Right cardiac atrium (tissue), 5 donors: Measurements from ENCODE around the gene CCR9. TPM values are rescaled to one million over a fixed set of nuclear protein-coding genes. Genes with fewer than 3 reads are reported as not detected.

Source experiments
- ATAC-seq, 2 donors: fragments of 200-7000 bp; cut with Tn5 transposase; one replicate each; pipeline versions ENCODE4 v1.8.0 to v1.9.1; 2020; ENCODE audit warnings: moderate library complexity in 2 of 2, mild to moderate bottlenecking in 1 of 2
- DNase-seq, 3 donors: peaks; one replicate each; pipeline ENCODE4 v3.0.0-alpha.2; 2020
- H3K27ac ChIP-seq: one replicate; pipeline ENCODE4 v1.5.1; 2013; ENCODE audit warnings: mild to moderate bottlenecking, low read length, control low read depth, moderate library complexity
- H3K27me3 ChIP-seq: one replicate; pipeline ENCODE4 v1.6.1; 2013; ENCODE audit not compliant: control insufficient read depth, insufficient read depth
- H3K4me1 ChIP-seq: one replicate; pipeline ENCODE4 v1.6.1; 2013; ENCODE audit warnings: low read length; ENCODE audit not compliant: control insufficient read depth, insufficient read depth
- H3K4me3 ChIP-seq: one replicate; pipeline ENCODE4 v1.5.1; 2013; ENCODE audit warnings: low read length, control low read depth
- H3K9me3 ChIP-seq: one replicate; pipeline ENCODE4 v1.6.1; 2013; ENCODE audit warnings: low read length; ENCODE audit not compliant: control insufficient read depth
- WGBS: extraction: QIAGEN DNeasy Blood & Tissue Kit; methylation state at CpG from one replicate; pipeline ENCODE4 v1.1.7; 2013; 5-methylcytosine and 5-hydroxymethylcytosine counted together
- intact Hi-C, 4 donors: fragments of 100-400 bp; cut with DNase I; formaldehyde crosslinking; loops; one replicate each; pipeline versions ENCODE4 v1.11.0 to v1.14.0; 2022 to 2023
- polyA plus RNA-seq: library from polyadenylated mRNA; stranded (reverse); fragments of 200-250 nt; gene quantifications from one replicate; pipeline ENCODE4 v1.2.3, GENCODE V29; 2013
- total RNA-seq, 4 donors: library from RNA; stranded (reverse); fragmentation: NEBNext Ultra II Directional; extraction: Animal tissue kit (Norgen Biotek cat#: 25700); gene quantifications; one replicate each; pipeline ENCODE4 v1.2.1, GENCODE V29; 2021
- donor health status: healthy with polysubstance abuse.
- donor health status: DM: no; HTN: yes; CAD: no.
- donor health status: DM: no; HTN: no; CAD: no.
- donor health status: DM: no; HTN: yes; CAD: no; lungs with severe emphysema.
- donor health status: DM: yes; HTN: yes; CAD: no.

Gene CCR9
- total and polyA plus RNA-seq, 5 donors: not detected

DNA sequence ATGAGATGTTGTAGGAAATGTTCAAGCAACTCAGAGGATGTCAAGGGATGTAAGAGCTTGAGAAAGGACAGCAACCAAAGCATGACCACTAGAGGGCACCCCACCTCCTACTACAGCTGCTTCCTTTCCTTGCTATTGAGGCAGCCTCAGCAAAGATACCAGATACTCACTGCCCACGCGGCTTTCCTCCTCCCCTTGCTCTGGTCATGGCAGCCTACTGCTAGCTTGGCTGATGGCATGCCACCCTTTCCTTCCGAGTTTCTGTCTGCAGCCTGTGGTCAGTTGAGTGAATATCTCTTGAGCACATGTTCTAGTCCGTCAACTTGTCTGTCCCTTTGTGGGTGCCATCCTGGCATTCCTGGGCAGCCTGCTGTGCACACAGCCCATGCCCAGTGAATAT is 52.5 kb downstream of the CCR9 start:
- intact Hi-C loops: loop anchor here (1.0 to 10.0 kb wide), 4 partner anchors 138 to 436 kb away; partner anchors contain the start of gene CCR5 (in 1 of the 4)
- peak; percentile 80 to 91 (median 84) for DNase-seq
- H3K4me1 ChIP-seq: peaks cover 4% of the 10 kb centered on the region

DNA sequence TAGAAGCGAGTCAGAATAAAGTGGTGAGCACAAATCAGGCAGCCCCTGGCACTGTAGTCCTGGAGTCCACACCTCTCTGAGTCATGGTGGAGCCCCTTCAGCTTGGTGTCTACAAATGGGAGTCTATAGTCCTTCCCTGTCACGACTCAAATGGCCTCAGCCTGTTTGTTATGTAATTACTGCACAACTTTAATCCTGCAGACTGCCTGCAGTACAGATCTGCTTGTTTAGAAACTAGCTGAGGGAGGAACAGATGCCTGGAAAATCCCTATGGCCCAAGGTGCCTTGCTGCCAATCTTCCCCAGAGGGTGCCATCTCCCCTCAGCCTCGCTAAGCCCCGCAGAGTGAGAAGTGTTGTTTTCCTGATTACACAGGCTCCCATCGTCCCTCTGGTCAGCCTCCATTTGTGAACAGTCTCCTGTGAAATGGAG is 53.0 kb downstream of the CCR9 start:
- intact Hi-C loops: loop anchor here (2.0 to 10.0 kb wide), 3 partner anchors 138 to 435 kb away; partner anchors contain the start of gene CCR5 (in 1 of the 4)
- H3K4me3 ChIP-seq: no peak overlapping the region
- ATAC-seq (peak; percentile 5 to 21), DNase-seq (no peak)
- H3K4me1 ChIP-seq: peaks cover 4% of the 10 kb centered on the region
- H3K27ac ChIP-seq: no peak overlapping the region
- no peaks in the 10 kb centered on the region for H3K9me3 ChIP-seq
- H3K27me3 ChIP-seq: no peaks in the 10 kb centered on the region
- 50% methylated on average over 5 of the region's 5 CpGs for WGBS

More for the DNA sequence above, 52.5 kb downstream of the CCR9 start:
- no peaks in the 10 kb centered on the region for H3K9me3 ChIP-seq
- H3K4me3 ChIP-seq: no peak overlapping the region
- H3K27ac ChIP-seq: no peak overlapping the region
- 21% methylated on average over 4 of the region's 4 CpGs for WGBS
- no peaks in the 10 kb centered on the region for H3K27me3 ChIP-seq
- ATAC-seq: peak; percentile 86 to 91

DNA sequence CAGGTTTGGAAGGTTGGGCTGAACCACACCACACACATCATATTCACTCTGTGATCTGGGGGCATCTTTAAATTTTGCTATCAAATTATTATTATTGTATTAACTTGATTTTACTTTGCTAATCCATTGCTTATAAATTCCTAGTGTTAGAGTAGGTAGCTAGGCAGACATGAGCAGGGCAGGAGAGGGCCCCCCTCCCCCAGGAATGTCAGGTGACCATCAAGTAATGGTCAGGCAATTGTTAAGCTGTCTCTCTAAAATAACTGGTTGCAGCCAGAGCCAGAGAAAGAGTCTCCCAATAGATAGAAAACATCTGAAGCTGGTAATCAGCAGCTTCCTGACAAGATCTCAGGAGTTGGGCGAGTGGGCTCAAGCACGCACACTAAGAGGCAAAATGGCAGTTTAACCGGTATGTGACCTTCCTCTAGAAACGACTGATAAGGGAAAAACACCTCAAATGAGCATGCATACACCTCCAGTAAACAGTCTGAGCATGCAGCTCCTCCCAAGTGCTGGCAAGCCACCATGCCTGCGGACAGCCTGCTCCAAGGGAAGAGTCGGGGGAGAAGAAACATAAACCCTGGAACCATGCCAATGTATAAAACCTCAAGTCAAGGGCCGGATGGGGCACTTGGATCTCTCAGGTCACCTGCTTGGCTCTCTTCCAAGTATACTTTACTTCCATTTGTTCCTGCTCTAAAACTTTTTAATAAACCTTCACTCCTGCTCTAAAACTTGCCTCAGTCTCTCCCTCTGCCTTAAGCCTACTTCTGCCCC is 53.8 kb downstream of the CCR9 start:
- intact Hi-C loops: no loop called here
- ATAC-seq: no peak
- Histone ChIP-seq H3K27ac (no peak overlapping the region), H3K4me3 (no peak overlapping the region), H3K4me1 (peaks cover 4% of the 10 kb centered on the region), H3K9me3 (no peaks in the 10 kb centered on the region), H3K27me3 (no peaks in the 10 kb centered on the region)
- WGBS: 59% methylated on average over 7 of the region's 7 CpGs
- no peak for DNase-seq

DNA sequence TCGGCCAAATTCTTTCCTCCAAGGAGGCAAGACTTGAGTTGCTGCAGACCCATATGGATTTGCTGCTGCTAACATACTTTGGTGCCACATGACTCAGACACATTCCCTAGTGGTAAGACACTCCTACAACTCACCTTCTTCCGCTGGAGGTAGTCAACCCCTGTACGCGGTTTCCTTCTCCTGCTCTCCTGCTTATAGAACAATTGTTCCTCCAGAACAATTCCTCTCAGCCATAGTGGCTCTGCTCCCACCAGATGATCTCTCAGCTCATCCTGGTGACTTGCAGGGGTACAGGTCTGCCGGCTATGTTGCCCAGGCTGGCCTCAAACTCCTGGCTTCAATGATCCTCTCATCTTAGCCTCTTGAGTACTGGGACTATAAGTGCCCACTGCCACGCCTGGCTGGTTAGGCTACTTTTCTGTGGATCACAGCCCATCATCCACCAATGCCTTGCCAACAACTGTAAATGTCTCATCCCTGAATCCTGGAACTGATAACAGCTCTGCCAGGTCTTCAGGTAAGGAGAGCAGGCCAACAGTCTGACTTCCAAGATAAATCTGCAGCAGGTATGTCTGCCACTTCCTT is 54.5 kb downstream of the CCR9 start:
- DNase-seq: no peak
- Histone ChIP-seq H3K9me3 (no peaks in the 10 kb centered on the region), H3K27ac (no peak overlapping the region), H3K4me3 (no peak overlapping the region), H3K27me3 (no peaks in the 10 kb centered on the region), H3K4me1 (peaks cover 4% of the 10 kb centered on the region)
- 80% methylated on average over 6 of the region's 6 CpGs for WGBS
- no peak for ATAC-seq
- intact Hi-C loops: no loop called here

DNA sequence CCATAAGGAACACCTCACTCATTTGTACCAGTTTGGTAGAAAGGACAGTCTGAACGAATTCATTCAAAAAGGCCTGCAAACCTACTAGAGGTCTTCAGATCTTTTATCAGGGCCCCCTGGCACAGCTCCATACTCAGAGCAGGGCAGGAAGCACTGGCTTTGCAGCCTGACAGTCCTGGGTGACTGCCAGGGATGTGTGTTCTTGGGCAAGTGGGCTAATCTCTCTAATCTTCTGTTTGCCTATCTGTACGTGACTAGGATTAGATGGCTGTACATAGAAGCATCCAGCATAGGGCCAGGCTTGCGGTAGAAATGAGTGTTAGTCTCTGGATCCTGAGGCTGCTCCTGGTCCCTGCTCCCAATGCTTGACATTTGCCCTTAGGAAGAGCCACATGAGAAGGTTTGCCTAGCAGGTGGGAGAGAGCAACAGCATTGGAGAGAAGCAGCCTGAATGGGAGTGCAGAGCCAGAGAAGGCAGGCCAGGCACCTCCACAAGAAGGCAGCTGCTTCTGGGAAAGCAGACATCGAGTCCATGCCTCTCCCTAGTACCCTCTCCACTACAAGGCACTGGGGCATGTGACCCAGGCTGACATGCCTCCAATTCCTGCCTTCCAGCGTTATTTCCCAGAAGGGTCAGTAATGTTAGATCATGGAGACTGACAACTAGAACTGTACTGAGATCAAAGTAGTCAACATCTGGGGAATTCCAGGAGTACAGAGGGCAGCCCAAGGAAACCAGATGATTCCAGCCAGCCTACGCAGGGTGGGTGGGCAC is 55.9 kb downstream of the CCR9 start:
- Histone ChIP-seq H3K27ac (no peak overlapping the region), H3K4me3 (no peak overlapping the region), H3K27me3 (no peaks in the 10 kb centered on the region), H3K9me3 (no peaks in the 10 kb centered on the region), H3K4me1 (peaks cover 4% of the 10 kb centered on the region)
- DNase-seq (no peak), ATAC-seq (no peak)
- 46% methylated on average over 6 of the region's 6 CpGs for WGBS
- intact Hi-C loops: no loop called here

DNA sequence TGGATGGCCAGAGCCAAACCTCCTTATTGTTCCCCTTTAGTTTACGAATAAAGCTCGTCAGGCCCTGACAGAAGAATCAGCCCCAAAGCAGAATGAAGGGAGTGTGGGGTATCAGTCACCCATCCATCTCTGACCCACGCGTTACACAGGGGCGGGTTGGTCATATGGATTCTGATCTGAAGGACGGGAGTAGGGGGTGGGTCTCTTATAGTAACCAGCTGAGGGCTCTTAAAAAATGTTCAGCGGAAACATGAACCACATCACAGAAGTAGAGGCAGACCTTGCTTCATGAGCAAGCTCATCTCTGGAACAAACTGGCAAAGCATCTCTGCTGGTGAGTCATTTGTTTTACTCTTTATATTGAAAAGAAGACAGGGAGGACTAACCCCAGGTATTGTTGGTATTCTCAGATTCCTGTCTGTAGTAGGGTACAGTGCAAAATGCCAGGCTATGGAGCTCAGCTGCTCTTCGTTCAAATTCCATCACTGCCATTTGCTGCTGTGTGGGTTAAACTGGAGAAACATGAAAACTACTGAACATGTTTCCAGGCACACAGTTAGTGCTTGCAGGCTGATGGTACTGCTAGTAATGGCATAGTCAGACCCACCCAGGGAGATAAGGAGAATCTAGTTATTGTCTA is 57.0 kb downstream of the CCR9 start, which contains the start of gene CXCR6:
TSS of gene CXCR6 (plus strand) at position 258 of the 640 bp plus-strand sequence. CDS start 3,018 bp downstream, outside the sequence.
- peaks cover 4% of the 10 kb centered on the region for H3K4me1 ChIP-seq
- H3K27ac ChIP-seq: no peak within 1 kb of the TSS
- no peak within 1 kb of the TSS for H3K4me3 ChIP-seq
- H3K9me3 ChIP-seq: no peaks in the 10 kb centered on the region
- WGBS: 93% methylated on average over 8 of the region's 8 CpGs
- DNase-seq (no peak), ATAC-seq (no peak)
- no peaks in the 10 kb centered on the region for H3K27me3 ChIP-seq
- intact Hi-C loops: no loop called here

DNA sequence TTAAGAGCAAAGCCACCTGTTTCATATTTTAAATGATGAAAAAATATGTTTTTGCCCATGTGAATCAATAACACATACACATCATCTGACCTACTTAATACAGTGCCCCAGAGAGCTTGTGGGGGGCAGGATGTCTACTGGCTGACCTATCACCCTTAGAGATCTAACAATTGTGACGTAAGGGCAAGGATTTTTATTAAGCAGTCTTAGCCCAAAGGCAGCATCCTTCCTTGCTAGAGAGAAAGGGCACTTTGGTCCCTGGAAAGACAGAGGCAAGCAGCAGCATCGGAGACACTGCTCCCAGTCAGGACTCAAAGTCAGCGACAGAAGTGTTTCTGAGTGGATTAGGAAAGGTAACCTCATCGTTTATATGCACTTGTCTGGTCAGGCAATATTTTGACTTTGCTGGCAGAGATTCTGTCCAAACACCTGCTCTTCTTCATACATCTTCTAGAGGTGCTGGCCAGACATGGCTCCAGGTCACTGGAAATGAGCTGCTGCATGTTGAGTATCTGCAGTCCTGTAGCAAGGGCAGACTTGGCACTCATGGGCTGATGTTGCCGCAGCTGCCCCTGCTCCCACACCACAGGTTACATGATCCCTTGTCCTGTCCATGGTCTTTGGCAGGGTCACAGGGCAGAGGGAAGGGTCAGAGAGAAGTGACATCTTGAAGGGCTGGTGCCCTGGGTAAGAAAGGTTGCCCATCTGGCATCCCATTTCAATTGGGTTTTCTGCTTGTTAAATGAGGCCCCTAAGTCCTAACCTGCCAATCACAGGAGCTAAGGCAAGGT is 58.7 kb downstream of the CCR9 start:
- no peak overlapping the region for H3K27ac ChIP-seq
- H3K4me3 ChIP-seq: no peak overlapping the region
- intact Hi-C loops: no loop called here
- no peaks in the 10 kb centered on the region for H3K27me3 ChIP-seq
- WGBS: 89% methylated on average over 5 of the region's 5 CpGs
- no peak for DNase-seq
- no peak for ATAC-seq
- H3K4me1 ChIP-seq: peaks cover 2% of the 10 kb centered on the region
- no peaks in the 10 kb centered on the region for H3K9me3 ChIP-seq

DNA sequence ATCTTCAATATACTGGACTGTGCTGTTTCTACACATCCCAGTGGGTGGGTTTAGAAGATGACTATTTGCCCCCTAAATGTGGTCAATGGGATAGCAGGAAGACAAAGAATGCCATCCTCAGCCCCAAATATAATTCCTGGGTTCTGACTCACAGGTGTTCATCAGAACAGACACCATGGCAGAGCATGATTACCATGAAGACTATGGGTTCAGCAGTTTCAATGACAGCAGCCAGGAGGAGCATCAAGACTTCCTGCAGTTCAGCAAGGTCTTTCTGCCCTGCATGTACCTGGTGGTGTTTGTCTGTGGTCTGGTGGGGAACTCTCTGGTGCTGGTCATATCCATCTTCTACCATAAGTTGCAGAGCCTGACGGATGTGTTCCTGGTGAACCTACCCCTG is 60.0 kb downstream of the CCR9 start:
- H3K4me3 ChIP-seq: no peak overlapping the region
- WGBS: 96% methylated on average over 1 of the region's 1 CpG
- no peak for ATAC-seq
- no peaks in the 10 kb centered on the region for H3K9me3 ChIP-seq
- intact Hi-C loops: no loop called here
- H3K27ac ChIP-seq: no peak overlapping the region
- H3K27me3 ChIP-seq: no peaks in the 10 kb centered on the region
- DNase-seq: no peak
- H3K4me1 ChIP-seq: peaks cover 2% of the 10 kb centered on the region

DNA sequence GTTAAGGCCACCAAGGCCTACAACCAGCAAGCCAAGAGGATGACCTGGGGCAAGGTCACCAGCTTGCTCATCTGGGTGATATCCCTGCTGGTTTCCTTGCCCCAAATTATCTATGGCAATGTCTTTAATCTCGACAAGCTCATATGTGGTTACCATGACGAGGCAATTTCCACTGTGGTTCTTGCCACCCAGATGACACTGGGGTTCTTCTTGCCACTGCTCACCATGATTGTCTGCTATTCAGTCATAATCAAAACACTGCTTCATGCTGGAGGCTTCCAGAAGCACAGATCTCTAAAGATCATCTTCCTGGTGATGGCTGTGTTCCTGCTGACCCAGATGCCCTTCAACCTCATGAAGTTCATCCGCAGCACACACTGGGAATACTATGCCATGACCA is 60.5 kb downstream of the CCR9 start:
- no peak overlapping the region for H3K27ac ChIP-seq

DNA sequence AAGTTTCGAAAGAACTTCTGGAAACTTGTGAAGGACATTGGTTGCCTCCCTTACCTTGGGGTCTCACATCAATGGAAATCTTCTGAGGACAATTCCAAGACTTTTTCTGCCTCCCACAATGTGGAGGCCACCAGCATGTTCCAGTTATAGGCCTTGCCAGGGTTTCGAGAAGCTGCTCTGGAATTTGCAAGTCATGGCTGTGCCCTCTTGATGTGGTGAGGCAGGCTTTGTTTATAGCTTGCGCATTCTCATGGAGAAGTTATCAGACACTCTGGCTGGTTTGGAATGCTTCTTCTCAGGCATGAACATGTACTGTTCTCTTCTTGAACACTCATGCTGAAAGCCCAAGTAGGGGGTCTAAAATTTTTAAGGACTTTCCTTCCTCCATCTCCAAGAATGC is 61.0 kb downstream of the CCR9 start:
- no peaks in the 10 kb centered on the region for H3K9me3 ChIP-seq
- no peak overlapping the region for H3K27ac ChIP-seq
- whole genome bisulfite sequencing: 90% methylated on average over 3 of the region's 3 CpGs
- H3K27me3 ChIP-seq: no peaks in the 10 kb centered on the region
- intact Hi-C loops: no loop called here
- DNase-seq (no peak), ATAC-seq (no peak)
- no peak overlapping the region for H3K4me3 ChIP-seq
- no peaks in the 10 kb centered on the region for H3K4me1 ChIP-seq

More for the DNA sequence above, 60.5 kb downstream of the CCR9 start:
- no peaks in the 10 kb centered on the region for H3K9me3 ChIP-seq
- intact Hi-C loops: no loop called here
- no peak for ATAC-seq
- H3K4me3 ChIP-seq: no peak overlapping the region
- no peaks in the 10 kb centered on the region for H3K27me3 ChIP-seq
- 95% methylated on average over 3 of the region's 3 CpGs for WGBS
- no peak for DNase-seq
- H3K4me1 ChIP-seq: peaks cover 2% of the 10 kb centered on the region
